KOPT-K1 (cell line): ENCODE data around the gene ZNF582.
A peak's percentile ranks its signal among the peaks of the same experiment; 100 is the strongest.

Experiments
- H3K27ac ChIP-seq: fragments of 200-600 bp; sonication (generic); 2 replicates; pipeline ENCODE4 v1.5.1; 2016; ENCODE audit warnings: antibody characterized with exemption, mild to moderate bottlenecking, low read depth, low read length; ENCODE audit not compliant: poor library complexity, severe bottlenecking
- H3K36me3 ChIP-seq: fragments of 200-600 bp; sonication (generic); 2 replicates; pipeline ENCODE4 v1.5.1; 2017; ENCODE audit warnings: antibody characterized with exemption, mild to moderate bottlenecking, low read length, moderate library complexity; ENCODE audit not compliant: insufficient read depth
- H3K9me3 ChIP-seq: fragments of 200-600 bp; sonication (generic); 2 replicates; pipeline ENCODE4 v1.5.1; 2017; ENCODE audit warnings: antibody characterized with exemption, low read length, mild to moderate bottlenecking; ENCODE audit not compliant: insufficient read depth, poor library complexity, severe bottlenecking

ZNF582 gene

GRCh38 chr19:56393119-56394012 is at the start of gene ZNF582:
Gene ZNF582 (minus strand): TSS chr19:56393534. CDS start chr19:56391752, 1,782 bp downstream.
- H3K27ac ChIP-seq: peak within 1 kb of the TSS; percentile 88
- H3K36me3 ChIP-seq: peaks cover 30% of the 10 kb centered on the region
- H3K9me3 ChIP-seq: peaks cover 29% of the 10 kb centered on the region

DNA sequence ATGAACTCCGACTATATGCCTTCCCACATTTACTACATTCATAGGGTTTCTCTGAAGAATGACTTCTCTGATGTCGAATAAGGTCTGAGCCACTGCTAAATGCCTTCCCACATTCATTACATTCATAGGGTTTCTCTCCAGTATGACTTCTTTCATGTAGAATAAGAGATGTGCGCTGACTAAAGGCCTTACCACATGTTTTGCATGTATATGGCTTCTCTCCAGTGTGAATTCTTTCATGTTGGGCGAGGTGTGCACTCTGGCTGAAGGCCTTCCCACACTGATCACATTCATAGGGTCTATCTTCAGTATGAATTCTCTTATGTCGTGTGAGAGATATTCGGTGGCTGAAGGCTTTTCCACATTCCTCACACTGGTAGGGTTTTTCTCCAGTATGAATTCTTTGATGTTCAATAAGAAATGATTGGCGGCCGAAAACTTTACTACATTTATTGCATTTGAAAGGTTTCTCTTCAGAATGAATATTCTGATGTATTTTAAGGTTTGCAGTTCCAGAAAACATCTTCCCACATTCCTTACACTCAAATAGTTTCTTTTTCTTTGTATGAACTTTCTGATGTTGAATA is 48.0 kb upstream of the ZNF582 start:
- no peaks in the 10 kb centered on the region for H3K36me3 ChIP-seq
- no peak overlapping the region for H3K27ac ChIP-seq
- H3K9me3 ChIP-seq: peaks cover 61% of the 10 kb centered on the region

DNA sequence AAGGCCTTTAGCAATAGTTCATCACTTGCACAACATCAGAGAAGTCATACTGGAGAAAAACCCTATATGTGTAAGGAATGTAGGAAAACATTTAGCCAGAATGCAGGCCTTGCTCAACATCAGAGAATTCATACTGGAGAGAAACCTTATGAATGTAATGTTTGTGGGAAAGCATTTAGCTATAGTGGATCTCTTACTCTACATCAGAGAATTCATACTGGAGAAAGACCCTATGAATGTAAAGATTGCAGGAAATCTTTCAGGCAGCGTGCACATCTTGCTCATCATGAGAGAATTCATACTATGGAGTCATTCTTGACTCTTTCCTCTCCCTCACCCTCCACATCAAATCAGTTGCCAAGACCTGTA is 30.6 kb upstream of the ZNF582 start:
- Histone ChIP-seq H3K9me3 (peaks cover 99% of the 10 kb centered on the region), H3K27ac (no peak overlapping the region), H3K36me3 (peaks cover 53% of the 10 kb centered on the region)

DNA sequence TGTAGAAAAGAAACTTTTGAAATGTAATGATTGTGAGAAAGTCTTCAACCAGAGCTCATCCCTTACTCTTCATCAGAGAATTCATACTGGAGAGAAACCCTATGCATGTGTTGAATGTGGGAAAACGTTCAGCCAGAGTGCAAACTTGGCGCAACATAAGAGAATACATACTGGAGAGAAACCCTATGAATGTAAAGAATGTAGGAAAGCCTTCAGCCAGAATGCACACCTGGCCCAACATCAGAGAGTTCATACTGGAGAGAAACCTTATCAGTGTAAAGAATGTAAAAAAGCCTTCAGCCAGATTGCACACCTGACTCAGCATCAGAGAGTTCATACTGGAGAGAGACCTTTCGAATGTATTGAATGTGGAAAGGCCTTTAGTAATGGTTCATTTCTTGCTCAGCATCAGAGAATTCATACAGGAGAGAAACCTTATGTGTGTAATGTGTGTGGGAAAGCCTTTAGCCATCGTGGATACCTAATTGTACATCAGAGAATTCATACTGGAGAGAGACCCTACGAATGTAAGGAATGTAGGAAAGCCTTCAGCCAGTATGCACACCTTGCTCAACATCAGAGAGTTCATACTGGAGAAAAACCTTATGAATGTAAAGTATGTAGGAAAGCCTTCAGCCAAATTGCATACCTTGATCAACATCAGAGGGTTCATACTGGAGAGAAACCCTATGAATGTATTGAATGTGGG is 30.1 kb upstream of the ZNF582 start:
- peaks cover 57% of the 10 kb centered on the region for H3K36me3 ChIP-seq
- peaks cover 99% of the 10 kb centered on the region for H3K9me3 ChIP-seq
- no peak overlapping the region for H3K27ac ChIP-seq

- Histone ChIP-seq H3K9me3 (peaks cover 58% of the 10 kb centered on the region), H3K27ac (peak overlapping the region; percentile 88), H3K36me3 (peaks cover 41% of the 10 kb centered on the region)
Measured at GRCh38 chr19:56405062-56405461, 11.7 kb upstream of the ZNF582 start.

- Histone ChIP-seq H3K36me3 (peaks cover 38% of the 10 kb centered on the region), H3K27ac (peak overlapping the region; percentile 88), H3K9me3 (peaks cover 58% of the 10 kb centered on the region)
Measured at GRCh38 chr19:56404705-56405056, 11.3 kb upstream of the ZNF582 start.

- Histone ChIP-seq H3K27ac (peak within 1 kb of the TSS; percentile 88), H3K9me3 (peaks cover 58% of the 10 kb centered on the region), H3K36me3 (peaks cover 38% of the 10 kb centered on the region)
Measured at GRCh38 chr19:56403764-56404704, 10.7 kb upstream of the ZNF582 start, which contains the start of gene ZNF583. Gene ZNF583 (plus strand): TSS chr19:56404332. CDS start chr19:56407115, 2,783 bp downstream.

GRCh38 chr19:56403261-56403660 is 9.9 kb upstream of the ZNF582 start:
- peak overlapping the region; percentile 88 for H3K27ac ChIP-seq
- peaks cover 38% of the 10 kb centered on the region for H3K36me3 ChIP-seq
- peaks cover 58% of the 10 kb centered on the region for H3K9me3 ChIP-seq

GRCh38 chr19:56400485-56400884 is 7.2 kb upstream of the ZNF582 start:
- H3K9me3 ChIP-seq: peaks cover 46% of the 10 kb centered on the region
- H3K36me3 ChIP-seq: peaks cover 29% of the 10 kb centered on the region
- no peak overlapping the region for H3K27ac ChIP-seq

- Histone ChIP-seq H3K27ac (no peak overlapping the region), H3K9me3 (peaks cover 62% of the 10 kb centered on the region), H3K36me3 (peaks cover 29% of the 10 kb centered on the region)
Measured at GRCh38 chr19:56398809-56399208, 5.5 kb upstream of the ZNF582 start.

DNA sequence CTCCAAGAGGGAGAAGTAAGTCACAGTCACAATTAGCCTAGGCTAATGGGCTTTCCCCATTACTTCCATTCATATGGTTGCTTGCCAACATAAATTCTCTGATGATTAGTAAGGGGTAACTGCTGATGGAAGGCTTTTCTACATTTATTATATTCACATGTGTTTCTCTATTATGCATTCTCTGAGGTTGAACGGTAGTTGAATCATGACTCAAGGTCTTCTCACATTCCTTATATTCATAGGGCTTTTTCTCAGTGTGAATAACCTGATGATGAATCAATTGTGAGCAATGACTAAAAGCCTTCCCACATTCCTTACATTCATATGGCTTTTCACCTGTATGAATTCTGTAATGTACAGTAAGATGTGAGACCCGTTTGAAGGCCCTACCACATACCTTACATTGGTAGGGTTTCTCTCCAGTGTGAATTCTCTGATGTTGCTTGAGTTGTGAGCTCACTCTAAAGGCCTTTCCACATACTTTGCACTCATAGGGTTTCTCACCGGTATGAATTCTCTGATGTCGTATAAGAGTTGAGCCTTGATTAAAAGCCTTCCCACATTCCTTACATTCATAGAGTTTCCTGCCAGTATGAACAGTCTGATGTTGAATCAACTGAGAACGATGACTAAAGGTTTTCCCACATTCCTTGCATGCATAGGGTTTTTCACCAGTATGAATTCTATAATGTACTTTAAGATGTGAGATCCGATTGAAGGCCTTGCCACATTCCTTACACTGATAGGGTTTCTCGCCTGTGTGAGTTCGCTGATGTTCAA is 9.3 kb downstream of the ZNF582 start:
- peaks cover 64% of the 10 kb centered on the region for H3K36me3 ChIP-seq
- no peak overlapping the region for H3K27ac ChIP-seq
- peaks cover 44% of the 10 kb centered on the region for H3K9me3 ChIP-seq

DNA sequence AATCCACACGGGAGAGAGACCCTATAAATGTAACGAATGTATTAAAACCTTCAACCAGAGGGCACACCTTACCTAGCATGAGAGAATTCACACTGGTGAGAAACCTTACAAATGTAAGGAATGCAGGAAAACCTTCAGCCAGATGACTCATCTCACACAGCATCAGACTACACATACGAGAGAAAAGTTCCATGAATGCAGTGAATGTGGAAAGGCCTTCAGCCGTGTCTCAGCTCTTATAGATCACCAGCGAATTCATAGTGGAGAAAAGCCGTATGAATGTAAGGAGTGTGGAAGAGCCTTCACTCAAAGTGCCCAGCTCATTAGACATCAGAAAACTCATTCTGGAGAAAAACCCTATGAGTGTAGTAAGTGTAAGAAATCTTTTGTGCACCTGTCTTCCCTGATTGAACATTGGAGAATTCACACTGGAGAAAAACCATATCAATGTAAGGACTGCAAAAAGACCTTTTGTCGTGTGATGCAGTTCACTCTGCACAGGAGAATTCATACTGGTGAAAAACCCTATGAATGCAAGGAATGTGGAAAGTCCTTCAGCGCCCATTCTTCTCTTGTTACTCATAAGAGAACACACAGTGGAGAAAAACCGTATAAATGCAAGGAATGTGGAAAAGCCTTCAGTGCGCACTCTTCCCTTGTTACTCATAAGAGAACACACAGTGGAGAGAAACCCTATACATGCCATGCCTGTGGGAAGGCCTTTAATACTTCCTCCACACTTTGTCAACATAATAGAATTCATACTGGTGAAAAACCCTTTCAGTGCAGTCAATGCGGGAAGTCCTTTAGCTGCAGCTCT is 16.0 kb downstream of the ZNF582 start:
- Histone ChIP-seq H3K9me3 (peaks cover 85% of the 10 kb centered on the region), H3K36me3 (peaks cover 83% of the 10 kb centered on the region), H3K27ac (no peak overlapping the region)

- H3K27ac ChIP-seq: no peak overlapping the region
- peaks cover 75% of the 10 kb centered on the region for H3K9me3 ChIP-seq
- H3K36me3 ChIP-seq: peaks cover 76% of the 10 kb centered on the region
Measured at GRCh38 chr19:56372281-56372680, 21.1 kb downstream of the ZNF582 start.
